Neural crest cell (in vitro differentiated cells): ENCODE measurements around the gene TCAP. TPM values are rescaled to one million over a fixed set of nuclear protein-coding genes. Genes with fewer than 3 reads are reported as not detected.
A peak's percentile ranks its signal among the peaks of the same experiment; 100 is the strongest.

Experiments used
- DNase-seq: peaks from one replicate; pipeline ENCODE4 v3.0.0; 2021; ENCODE audit warnings: low read depth, mixed read lengths, low spot score
- H3K27ac Mint-ChIP-seq: one replicate; pipeline ENCODE4 v1.8.0; 2021; ENCODE audit warnings: mild to moderate bottlenecking, mixed read lengths; ENCODE audit not compliant: unreplicated experiment
- H3K27me3 Mint-ChIP-seq: 2 replicates; pipeline ENCODE4 v1.8.0; 2021; ENCODE audit warnings: low read depth, mild to moderate bottlenecking, mixed read lengths
- H3K36me3 Mint-ChIP-seq: 2 replicates; pipeline ENCODE4 v1.8.0; 2021; ENCODE audit warnings: low read depth, mild to moderate bottlenecking, mixed read lengths
- H3K4me1 Mint-ChIP-seq: 2 replicates; pipeline ENCODE4 v1.8.0; 2021; ENCODE audit warnings: mixed read lengths
- H3K4me3 Mint-ChIP-seq: one replicate; pipeline ENCODE4 v1.8.0; 2021; ENCODE audit warnings: mild to moderate bottlenecking, mixed read lengths
- H3K9me3 Mint-ChIP-seq: 2 replicates; pipeline ENCODE4 v1.8.0; 2021; ENCODE audit warnings: mixed read lengths
- total RNA-seq: library from RNA; stranded (reverse); gene quantifications from 2 replicates; pipeline ENCODE4 v1.2.1, GENCODE V29; 2021
- TF ChIP-seq, protein P1 (sequence below): fragments of 200-600 bp; sonication (generic); conservative IDR thresholded peaks from 2 replicates; pipeline ENCODE4 v1.5.0; 2021; ENCODE audit warnings: antibody characterized with exemption, mild to moderate bottlenecking

Gene TCAP
- total RNA-seq, 1 donor from 2014 or later = 2.8 TPM

- peaks cover under 1% of the 10 kb centered on the region for H3K36me3 Mint-ChIP-seq
- H3K27ac Mint-ChIP-seq = no peak overlapping the region
- no peaks in the 10 kb centered on the region for H3K27me3 Mint-ChIP-seq
- no peaks in the 10 kb centered on the region for H3K9me3 Mint-ChIP-seq
- no peak for DNase-seq
- peaks cover 46% of the 10 kb centered on the region for H3K4me1 Mint-ChIP-seq
- TF ChIP-seq, protein P1, sequence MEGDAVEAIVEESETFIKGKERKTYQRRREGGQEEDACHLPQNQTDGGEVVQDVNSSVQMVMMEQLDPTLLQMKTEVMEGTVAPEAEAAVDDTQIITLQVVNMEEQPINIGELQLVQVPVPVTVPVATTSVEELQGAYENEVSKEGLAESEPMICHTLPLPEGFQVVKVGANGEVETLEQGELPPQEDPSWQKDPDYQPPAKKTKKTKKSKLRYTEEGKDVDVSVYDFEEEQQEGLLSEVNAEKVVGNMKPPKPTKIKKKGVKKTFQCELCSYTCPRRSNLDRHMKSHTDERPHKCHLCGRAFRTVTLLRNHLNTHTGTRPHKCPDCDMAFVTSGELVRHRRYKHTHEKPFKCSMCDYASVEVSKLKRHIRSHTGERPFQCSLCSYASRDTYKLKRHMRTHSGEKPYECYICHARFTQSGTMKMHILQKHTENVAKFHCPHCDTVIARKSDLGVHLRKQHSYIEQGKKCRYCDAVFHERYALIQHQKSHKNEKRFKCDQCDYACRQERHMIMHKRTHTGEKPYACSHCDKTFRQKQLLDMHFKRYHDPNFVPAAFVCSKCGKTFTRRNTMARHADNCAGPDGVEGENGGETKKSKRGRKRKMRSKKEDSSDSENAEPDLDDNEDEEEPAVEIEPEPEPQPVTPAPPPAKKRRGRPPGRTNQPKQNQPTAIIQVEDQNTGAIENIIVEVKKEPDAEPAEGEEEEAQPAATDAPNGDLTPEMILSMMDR = no peak
- H3K4me3 Mint-ChIP-seq = no peak overlapping the region
Measured at GRCh38 chr17:39655105-39655504, 10.0 kb upstream of the TCAP start.

- no peak overlapping the region for H3K27ac Mint-ChIP-seq
- peaks cover 19% of the 10 kb centered on the region for H3K4me1 Mint-ChIP-seq
- H3K36me3 Mint-ChIP-seq = no peaks in the 10 kb centered on the region
- H3K4me3 Mint-ChIP-seq = no peak overlapping the region
- no peak for DNase-seq
- TF ChIP-seq, protein P1 = no peak
- H3K27me3 Mint-ChIP-seq = no peaks in the 10 kb centered on the region
- no peaks in the 10 kb centered on the region for H3K9me3 Mint-ChIP-seq
Measured at GRCh38 chr17:39658346-39658745, 6.8 kb upstream of the TCAP start.

DNA sequence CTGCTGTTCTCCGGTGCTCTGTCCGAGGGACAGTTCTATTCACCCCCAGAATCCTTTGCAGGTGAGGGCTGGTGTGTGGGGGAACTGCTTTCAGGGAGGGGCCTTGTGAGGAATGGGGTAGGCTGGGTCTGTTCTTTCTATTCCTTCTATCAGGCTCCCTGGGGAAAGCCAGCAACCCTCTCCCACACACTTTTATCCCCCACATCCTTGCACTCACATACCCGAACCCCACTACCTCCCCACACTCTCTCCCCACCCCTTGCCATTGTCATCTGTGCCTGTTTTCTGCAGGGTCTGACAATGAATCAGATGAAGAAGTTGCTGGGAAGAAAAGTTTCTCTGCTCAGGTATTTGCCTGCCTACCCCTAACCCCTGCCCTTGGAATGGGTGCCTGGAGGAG, 6.4 kb upstream of the TCAP start:
- DNase-seq = no peak
- H3K36me3 Mint-ChIP-seq = no peaks in the 10 kb centered on the region
- TF ChIP-seq, protein P1 = no peak
- H3K27ac Mint-ChIP-seq = no peak overlapping the region
- H3K4me1 Mint-ChIP-seq = peaks cover 15% of the 10 kb centered on the region
- H3K27me3 Mint-ChIP-seq = no peaks in the 10 kb centered on the region
- H3K4me3 Mint-ChIP-seq = no peak overlapping the region
- no peaks in the 10 kb centered on the region for H3K9me3 Mint-ChIP-seq

GRCh38 chr17:39659279-39660010, 5.7 kb upstream of the TCAP start:
- peak overlapping the region; percentile 27 for H3K27ac Mint-ChIP-seq

DNA sequence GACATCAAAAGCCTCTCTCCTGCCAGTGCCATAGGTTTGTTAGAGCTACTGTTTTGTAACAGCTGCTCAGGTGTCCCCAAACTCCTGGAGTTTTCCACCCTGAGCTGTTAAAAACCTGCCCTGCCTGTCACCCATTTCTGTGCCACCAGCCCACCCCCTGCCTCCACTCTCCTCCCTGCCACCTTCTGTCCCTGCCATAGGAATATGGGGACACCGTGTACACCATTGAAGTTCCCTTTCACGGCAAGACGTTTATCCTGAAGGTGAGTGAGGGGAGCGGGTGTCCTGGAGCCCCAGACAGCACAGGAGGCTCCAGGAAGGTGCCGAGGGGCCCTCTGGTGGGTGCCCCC, 5.2 kb upstream of the TCAP start:
- H3K9me3 Mint-ChIP-seq = no peaks in the 10 kb centered on the region
- no peak overlapping the region for H3K4me3 Mint-ChIP-seq
- H3K4me1 Mint-ChIP-seq = peaks cover 10% of the 10 kb centered on the region
- H3K27me3 Mint-ChIP-seq = peaks cover 6% of the 10 kb centered on the region
- no peak overlapping the region for H3K27ac Mint-ChIP-seq
- DNase-seq = no peak
- no peaks in the 10 kb centered on the region for H3K36me3 Mint-ChIP-seq
- TF ChIP-seq, protein P1 = no peak

More at GRCh38 chr17:39659279-39660010, 5.7 kb upstream of the TCAP start:
- Mint-ChIP-seq H3K9me3 (no peaks in the 10 kb centered on the region), H3K4me3 (no peak overlapping the region), H3K27me3 (peaks cover 4% of the 10 kb centered on the region), H3K36me3 (no peaks in the 10 kb centered on the region), H3K4me1 (peaks cover 14% of the 10 kb centered on the region)
- DNase-seq = no peak
- TF ChIP-seq, protein P1 = no peak
